DMS 273 (cell line): ENCODE results near the gene ANO2.
"Not testable (repeated sequence)": the region's sequence is repeated elsewhere in the genome, so short reads cannot be mapped to it uniquely, and the experiment has no call there.

Experiments used
- DNase-seq: peaks from one replicate; lab custom pipeline; 2025; ENCODE audit not compliant: unreplicated experiment; lab: John Stamatoyannopoulos, UW

ANO2 gene

DNA sequence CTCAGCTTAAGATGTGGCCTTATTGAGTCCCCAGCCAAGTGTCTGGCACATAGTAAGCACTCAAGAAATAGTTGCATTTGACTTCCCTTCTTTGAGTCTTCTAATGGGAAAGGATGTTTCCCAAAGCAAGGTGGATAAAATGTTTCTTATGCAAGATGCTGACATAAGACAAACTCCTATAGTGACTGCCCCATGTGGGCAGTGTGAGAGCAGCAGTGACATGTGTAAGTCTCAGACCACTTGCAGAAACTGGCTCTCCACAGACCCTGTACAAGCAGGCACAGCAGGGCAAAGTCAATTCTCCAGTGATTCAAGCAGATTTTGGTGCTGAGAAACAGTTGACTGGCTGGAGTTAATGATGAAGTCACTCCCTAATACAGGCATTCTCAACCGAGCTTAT is 255.3 kb downstream of the ANO2 start:
- DNase-seq: no peak

- no peak for DNase-seq
Observed at GRCh38 chr12:5688226-5688625, 256.8 kb downstream of the ANO2 start.

GRCh38 chr12:5685935-5686334 is 259.1 kb downstream of the ANO2 start:
- DNase-seq: no peak

- no peak for DNase-seq
Observed at GRCh38 chr12:5684989-5685388, 260.1 kb downstream of the ANO2 start.

DNA sequence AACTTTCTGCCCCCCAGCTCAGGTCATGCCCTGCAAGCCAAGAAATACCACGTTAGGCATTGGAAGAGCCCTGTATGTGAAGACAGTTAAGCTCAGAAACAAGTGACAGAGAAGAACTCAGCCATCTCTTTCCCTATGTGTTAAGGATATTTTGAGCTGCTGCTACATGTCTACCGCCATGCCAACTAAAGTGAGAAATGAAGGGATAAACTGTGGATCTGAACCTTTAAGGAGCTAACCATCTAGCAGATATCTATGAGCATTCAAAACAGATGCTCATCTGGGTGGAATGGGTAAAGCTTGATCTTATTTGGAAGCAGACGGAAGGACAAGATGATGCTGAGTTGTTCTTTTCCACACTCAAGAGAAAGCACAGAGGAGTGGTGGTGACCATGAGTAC is 262.5 kb downstream of the ANO2 start:
- no peak for DNase-seq

DNA sequence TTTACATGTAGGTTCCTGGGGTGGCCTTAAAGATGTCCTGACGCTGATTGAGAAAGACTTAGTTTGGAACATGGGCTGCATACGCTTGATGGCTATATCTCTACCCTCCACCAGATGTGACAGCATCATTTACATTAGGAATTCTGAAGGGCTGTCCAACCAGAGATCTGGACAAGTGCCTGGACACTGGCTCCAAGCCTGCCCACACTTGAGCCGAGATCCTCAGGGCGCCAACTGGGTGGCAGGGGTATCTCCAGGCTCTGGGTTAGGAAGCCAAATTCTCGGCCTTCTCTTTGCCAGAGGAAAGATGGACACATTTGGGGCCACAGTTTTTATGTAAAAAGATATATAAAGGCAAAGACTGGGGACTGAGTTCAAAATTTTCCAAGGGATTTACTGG is 266.9 kb downstream of the ANO2 start:
- DNase-seq: no peak

DNA sequence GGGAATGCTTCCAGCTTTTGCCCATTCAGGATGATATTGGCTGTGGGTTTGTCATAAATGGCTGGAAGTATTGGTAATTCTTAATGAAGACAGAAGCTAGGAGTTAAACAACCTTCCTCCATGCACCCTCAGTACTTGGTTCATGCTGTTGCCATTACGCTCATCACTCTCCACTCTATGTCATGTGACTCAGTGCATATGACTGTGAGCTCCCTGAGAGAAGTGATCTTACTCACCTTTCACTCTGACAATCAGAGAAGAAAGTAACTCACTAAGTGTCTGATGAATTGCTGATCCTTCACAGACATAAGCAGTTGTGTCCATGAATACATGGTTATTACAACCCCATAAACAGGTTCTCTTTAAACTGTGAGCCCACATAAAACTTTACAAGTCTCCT is 275.4 kb downstream of the ANO2 start:
- DNase-seq: not testable (repeated sequence)

- DNase-seq: no peak
Observed at GRCh38 chr12:5665615-5666014, 279.4 kb downstream of the ANO2 start.

- no peak for DNase-seq
Observed at GRCh38 chr12:5661811-5662210, 283.2 kb downstream of the ANO2 start.

GRCh38 chr12:5660238-5660637 is 284.8 kb downstream of the ANO2 start:
- DNase-seq: no peak

DNA sequence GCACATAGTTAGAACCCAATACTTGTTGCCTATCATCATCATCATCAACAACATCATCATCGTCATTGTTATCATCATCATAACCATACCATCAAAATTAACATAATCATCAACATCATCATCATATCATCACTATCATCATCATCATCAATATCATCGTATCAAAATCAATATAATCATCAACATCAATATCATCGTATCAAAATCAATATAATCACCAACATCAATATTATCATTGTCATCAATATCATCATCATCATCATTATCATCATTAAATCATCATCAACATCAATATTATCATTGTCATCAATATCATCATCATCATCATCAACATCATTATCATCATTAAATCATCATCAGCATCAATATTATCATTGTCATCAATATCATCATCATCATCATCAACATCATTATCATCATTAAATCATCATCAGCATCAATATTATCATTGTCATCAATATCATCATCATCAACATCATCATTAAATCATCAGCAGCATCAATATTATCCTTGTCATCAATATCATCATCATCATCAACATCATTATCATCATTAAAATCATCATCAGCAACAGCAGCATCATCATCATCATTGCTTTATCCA is 286.6 kb downstream of the ANO2 start:
- not testable (repeated sequence) for DNase-seq

GRCh38 chr12:5656836-5657235 is 288.2 kb downstream of the ANO2 start:
- no peak for DNase-seq

GRCh38 chr12:5655120-5655519 is 289.9 kb downstream of the ANO2 start:
- DNase-seq: no peak

GRCh38 chr12:5654019-5654418 is 291.0 kb downstream of the ANO2 start:
- no peak for DNase-seq

- DNase-seq: no peak
Observed at GRCh38 chr12:5650829-5651461, 294.1 kb downstream of the ANO2 start.

- no peak for DNase-seq
Observed at GRCh38 chr12:5650281-5650680, 294.8 kb downstream of the ANO2 start.

- peak; percentile 0 for DNase-seq
Observed at GRCh38 chr12:5648692-5649359, 296.2 kb downstream of the ANO2 start.

DNA sequence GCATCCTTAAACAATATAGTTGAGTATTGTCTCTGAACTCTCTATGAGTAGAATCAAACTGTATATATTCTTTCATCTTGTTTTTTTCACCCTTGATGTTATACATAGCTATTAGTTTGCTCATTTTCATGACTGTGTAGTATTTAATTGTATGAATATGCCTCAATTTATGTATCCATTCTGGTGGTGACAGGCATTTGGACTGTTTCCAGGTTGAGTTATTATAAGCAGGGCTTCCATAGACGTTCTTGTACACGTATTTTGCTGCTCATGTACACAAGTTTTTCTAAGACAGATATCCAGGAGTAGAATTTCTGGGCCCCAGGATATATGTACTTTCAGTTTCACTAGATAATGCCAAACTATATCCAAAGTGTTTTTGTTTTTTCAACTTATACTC is 301.8 kb downstream of the ANO2 start:
- no peak for DNase-seq

DNA sequence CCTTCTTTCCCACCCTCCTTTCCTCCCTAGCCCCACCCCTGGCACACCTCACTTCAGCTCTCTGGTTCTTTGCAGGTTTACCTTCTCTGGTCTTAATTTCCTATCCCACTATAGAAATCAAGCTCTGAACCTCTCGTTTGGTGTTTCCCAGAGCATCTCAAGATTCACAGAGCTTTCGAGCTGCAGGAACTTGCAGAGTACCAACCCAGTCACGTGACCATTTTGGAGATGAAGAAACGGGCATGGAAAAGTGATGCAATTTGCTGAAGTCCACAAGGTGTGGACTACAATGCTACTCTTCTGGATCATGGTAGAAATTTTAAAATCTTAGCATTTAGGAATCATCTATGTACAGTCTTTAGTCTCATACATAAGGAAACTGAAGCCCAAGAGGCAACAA is 307.4 kb downstream of the ANO2 start:
- DNase-seq: no peak

GRCh38 chr12:5636907-5637306 is 308.2 kb downstream of the ANO2 start:
- no peak for DNase-seq

- no peak for DNase-seq
Observed at GRCh38 chr12:5633106-5633505, 312.0 kb downstream of the ANO2 start.

DNA sequence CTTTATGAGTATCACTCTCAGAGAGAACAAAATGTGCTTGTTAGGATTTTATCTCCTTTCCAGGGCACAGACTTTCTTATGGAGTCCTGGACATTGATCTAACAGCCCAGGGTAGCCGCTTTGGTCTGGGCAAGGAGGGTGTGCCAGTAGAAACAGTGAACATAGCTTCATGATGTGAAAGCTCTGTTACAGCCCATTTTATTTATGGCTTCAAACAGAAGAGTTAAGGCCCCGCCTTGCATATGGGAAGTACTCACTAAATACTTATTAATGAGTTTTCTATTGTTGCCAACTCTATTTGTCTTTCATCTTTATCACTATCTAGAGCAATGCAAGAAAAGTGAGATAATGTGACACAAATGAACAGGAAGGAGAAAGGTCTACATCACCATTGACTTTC is 312.6 kb downstream of the ANO2 start:
- no peak for DNase-seq

DNA sequence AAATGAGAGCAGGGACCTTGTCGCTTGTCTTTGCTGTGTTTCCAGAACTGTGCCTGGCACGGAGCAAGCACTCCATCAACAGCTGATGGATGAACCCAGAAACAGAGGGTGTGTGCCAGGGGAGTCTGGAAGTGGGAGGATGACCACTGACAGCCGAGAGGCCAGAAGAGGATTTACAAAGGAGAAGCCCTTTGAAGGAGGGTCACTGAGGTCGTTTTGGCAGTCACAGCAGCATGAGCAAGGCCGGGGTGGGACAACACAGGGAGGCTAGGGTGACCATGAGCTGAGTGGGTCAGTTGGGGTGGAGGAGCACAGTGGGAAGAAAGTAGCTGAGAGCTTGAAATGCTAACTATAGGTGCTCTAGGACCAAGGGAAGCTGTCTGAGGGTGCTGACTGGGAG is 313.6 kb downstream of the ANO2 start:
- no peak for DNase-seq
